Activated naive CD4-positive, alpha-beta T cell treated with anti-CD3 and anti-CD28 coated beads, Interleukin-2, amount 10 ng/mL, durations not matched to agents 7 days and 5 days (primary cell): ENCODE measurements around the gene CTIF.

Experiments used
- CTCF ChIA-PET: fragments of 350-600 bp; sonication (Branson Sonifier 250); formaldehyde crosslinking; loops from one replicate; lab custom pipeline; 2021; ENCODE audit warnings: antibody characterized with exemption; lab: Charles Lee
- DNase-seq: peaks from one replicate; pipeline ENCODE4 v3.0.0-alpha.2; 2020
- H3K27ac Mint-ChIP-seq: one replicate; pipeline ENCODE4 v1.8.0; 2021; ENCODE audit warnings: mild to moderate bottlenecking, moderate library complexity, mixed read lengths
- H3K27me3 Mint-ChIP-seq: one replicate; pipeline ENCODE4 v1.8.0; 2021; ENCODE audit warnings: mild to moderate bottlenecking, mixed read lengths
- H3K36me3 Mint-ChIP-seq: one replicate; pipeline ENCODE4 v1.8.0; 2021; ENCODE audit warnings: mixed read lengths
- H3K4me1 Mint-ChIP-seq: one replicate; pipeline ENCODE4 v1.8.0; 2021; ENCODE audit warnings: mixed read lengths
- H3K4me3 Mint-ChIP-seq: one replicate; pipeline ENCODE4 v1.8.0; 2021; ENCODE audit warnings: mild to moderate bottlenecking, moderate library complexity, mixed read lengths
- H3K9me3 Mint-ChIP-seq: one replicate; pipeline ENCODE4 v1.8.0; 2021; ENCODE audit warnings: mixed read lengths

CTIF gene

GRCh38 chr18:48813833-48814489 is 275.1 kb downstream of the CTIF start:
- Mint-ChIP-seq H3K27me3 (peaks cover 10% of the 10 kb centered on the region), H3K4me3 (no peak overlapping the region), H3K36me3 (no peaks in the 10 kb centered on the region), H3K27ac (peak overlapping the region; percentile 84), H3K4me1 (peaks cover 37% of the 10 kb centered on the region), H3K9me3 (no peaks in the 10 kb centered on the region)
- CTCF ChIA-PET, result interaction anchor here (0.9 to 1.1 kb wide), 2 partner anchors 20 to 27 kb away, joined by 3 read pairs; no protein-coding TSS in a partner anchor
- peak; percentile 42 for DNase-seq

GRCh38 chr18:48814490-48815178 is 275.8 kb downstream of the CTIF start:
- CTCF ChIA-PET, result interaction anchor here (1.1 kb wide), 1 partner anchor 28 kb away, joined by 3 read pairs; no protein-coding TSS in a partner anchor
- Mint-ChIP-seq H3K27me3 (peaks cover 16% of the 10 kb centered on the region), H3K36me3 (no peaks in the 10 kb centered on the region), H3K27ac (peak overlapping the region; percentile 84), H3K9me3 (no peaks in the 10 kb centered on the region), H3K4me3 (no peak overlapping the region), H3K4me1 (peaks cover 37% of the 10 kb centered on the region)
- no peak for DNase-seq

- CTCF ChIA-PET, result interaction anchor here (0.6 kb wide), 1 partner anchor 906 kb away, joined by 3 read pairs; no protein-coding TSS in a partner anchor
- Mint-ChIP-seq H3K9me3 (no peaks in the 10 kb centered on the region), H3K4me3 (no peak overlapping the region), H3K27ac (peak overlapping the region; percentile 84), H3K27me3 (peaks cover 19% of the 10 kb centered on the region), H3K36me3 (no peaks in the 10 kb centered on the region), H3K4me1 (peaks cover 37% of the 10 kb centered on the region)
- DNase-seq, result no peak
Observed at GRCh38 chr18:48815179-48815515, 276.3 kb downstream of the CTIF start.

GRCh38 chr18:48815581-48816324 is 276.9 kb downstream of the CTIF start:
- H3K36me3 Mint-ChIP-seq, result no peaks in the 10 kb centered on the region
- H3K9me3 Mint-ChIP-seq, result no peaks in the 10 kb centered on the region
- H3K27ac Mint-ChIP-seq, result peak overlapping the region; percentile 47
- CTCF ChIA-PET, result interaction anchor here (0.6 kb wide), 1 partner anchor 906 kb away, joined by 3 read pairs; no protein-coding TSS in a partner anchor
- DNase-seq, result no peak
- peaks cover 38% of the 10 kb centered on the region for H3K4me1 Mint-ChIP-seq
- no peak overlapping the region for H3K4me3 Mint-ChIP-seq
- peaks cover 22% of the 10 kb centered on the region for H3K27me3 Mint-ChIP-seq

- Mint-ChIP-seq H3K4me1 (peaks cover 37% of the 10 kb centered on the region), H3K36me3 (no peaks in the 10 kb centered on the region), H3K27ac (no peak overlapping the region), H3K9me3 (no peaks in the 10 kb centered on the region), H3K27me3 (peaks cover 23% of the 10 kb centered on the region), H3K4me3 (no peak overlapping the region)
- no peak for DNase-seq
- CTCF ChIA-PET, result no interaction called here
Observed at GRCh38 chr18:48816554-48816953, 277.7 kb downstream of the CTIF start.

- Mint-ChIP-seq H3K4me3 (no peak overlapping the region), H3K27ac (no peak overlapping the region), H3K27me3 (peaks cover 23% of the 10 kb centered on the region), H3K36me3 (no peaks in the 10 kb centered on the region), H3K4me1 (peaks cover 36% of the 10 kb centered on the region), H3K9me3 (no peaks in the 10 kb centered on the region)
- DNase-seq, result no peak
- CTCF ChIA-PET, result no interaction called here
Observed at GRCh38 chr18:48817021-48817461, 278.2 kb downstream of the CTIF start.

- CTCF ChIA-PET, result no interaction called here
- Mint-ChIP-seq H3K9me3 (no peaks in the 10 kb centered on the region), H3K36me3 (no peaks in the 10 kb centered on the region), H3K4me3 (no peak overlapping the region), H3K4me1 (peaks cover 28% of the 10 kb centered on the region), H3K27ac (no peak overlapping the region), H3K27me3 (peaks cover 27% of the 10 kb centered on the region)
- no peak for DNase-seq
Observed at GRCh38 chr18:48818329-48819254, 279.8 kb downstream of the CTIF start.

GRCh38 chr18:48819276-48819675 is 280.4 kb downstream of the CTIF start:
- no peak for DNase-seq
- Mint-ChIP-seq H3K9me3 (no peaks in the 10 kb centered on the region), H3K4me1 (peaks cover 21% of the 10 kb centered on the region), H3K27ac (no peak overlapping the region), H3K27me3 (peaks cover 32% of the 10 kb centered on the region), H3K4me3 (no peak overlapping the region), H3K36me3 (no peaks in the 10 kb centered on the region)
- CTCF ChIA-PET, result no interaction called here

GRCh38 chr18:48819781-48820482 is 281.1 kb downstream of the CTIF start:
- no peaks in the 10 kb centered on the region for H3K9me3 Mint-ChIP-seq
- CTCF ChIA-PET, result no interaction called here
- peaks cover 15% of the 10 kb centered on the region for H3K4me1 Mint-ChIP-seq
- DNase-seq, result no peak
- no peak overlapping the region for H3K27ac Mint-ChIP-seq
- peaks cover 38% of the 10 kb centered on the region for H3K27me3 Mint-ChIP-seq
- peaks cover 1% of the 10 kb centered on the region for H3K36me3 Mint-ChIP-seq
- no peak overlapping the region for H3K4me3 Mint-ChIP-seq

GRCh38 chr18:48820483-48821250 is 281.8 kb downstream of the CTIF start:
- no peak overlapping the region for H3K4me3 Mint-ChIP-seq

GRCh38 chr18:48821251-48821590 is 282.4 kb downstream of the CTIF start:
- CTCF ChIA-PET, result interaction anchor here (2.1 kb wide), 1 partner anchor 14 kb away, joined by 5 read pairs; no protein-coding TSS in a partner anchor
- H3K4me3 Mint-ChIP-seq, result no peak overlapping the region
- peaks cover 7% of the 10 kb centered on the region for H3K4me1 Mint-ChIP-seq
- peaks cover 2% of the 10 kb centered on the region for H3K36me3 Mint-ChIP-seq
- H3K27ac Mint-ChIP-seq, result no peak overlapping the region
- H3K27me3 Mint-ChIP-seq, result peaks cover 50% of the 10 kb centered on the region
- H3K9me3 Mint-ChIP-seq, result no peaks in the 10 kb centered on the region
- DNase-seq, result no peak

More at GRCh38 chr18:48820483-48821250, 281.8 kb downstream of the CTIF start:
- no peak overlapping the region for H3K27ac Mint-ChIP-seq
- no peak for DNase-seq
- H3K36me3 Mint-ChIP-seq, result peaks cover 2% of the 10 kb centered on the region
- H3K4me1 Mint-ChIP-seq, result peaks cover 10% of the 10 kb centered on the region
- H3K27me3 Mint-ChIP-seq, result peaks cover 46% of the 10 kb centered on the region
- no peaks in the 10 kb centered on the region for H3K9me3 Mint-ChIP-seq
- CTCF ChIA-PET, result interaction anchor here (2.1 kb wide), 1 partner anchor 13 kb away, joined by 5 read pairs; no protein-coding TSS in a partner anchor

- no peak overlapping the region for H3K4me3 Mint-ChIP-seq
- H3K36me3 Mint-ChIP-seq, result peaks cover 2% of the 10 kb centered on the region
- H3K27ac Mint-ChIP-seq, result no peak overlapping the region
- DNase-seq, result no peak
- H3K27me3 Mint-ChIP-seq, result peaks cover 56% of the 10 kb centered on the region
- no peaks in the 10 kb centered on the region for H3K9me3 Mint-ChIP-seq
- CTCF ChIA-PET, result interaction anchor here (1.0 to 2.1 kb wide), 2 partner anchors 15 to 36 kb away, joined by 3 to 5 read pairs; no protein-coding TSS in a partner anchor
- peaks cover 7% of the 10 kb centered on the region for H3K4me1 Mint-ChIP-seq
Observed at GRCh38 chr18:48821845-48822244, 283.0 kb downstream of the CTIF start.
